Activated CD4-positive, alpha-beta T cell treated with anti-CD3 and anti-CD28 coated beads, Interleukin-2, amount 10 ng/mL, durations not matched to agents 24 days and 14 days (primary cell): ENCODE results near the gene P2RY4. TPM values are rescaled to one million over a fixed set of nuclear protein-coding genes. Genes with fewer than 3 reads are reported as not detected.
"Not testable (repeated sequence)": the region's sequence is repeated elsewhere in the genome, so short reads cannot be mapped to it uniquely, and the experiment has no call there.

Experiments
- DNase-seq: peaks from one replicate; pipeline ENCODE4 v3.0.0; 2022
- H3K27ac Mint-ChIP-seq: one replicate; pipeline ENCODE4 v1.8.0; 2022; ENCODE audit warnings: mild to moderate bottlenecking, mixed read lengths
- H3K27me3 Mint-ChIP-seq: one replicate; pipeline ENCODE4 v1.8.0; 2022; ENCODE audit warnings: mixed read lengths
- H3K36me3 Mint-ChIP-seq: one replicate; pipeline ENCODE4 v1.8.0; 2022; ENCODE audit warnings: low read depth, mild to moderate bottlenecking, mixed read lengths
- H3K4me1 Mint-ChIP-seq: one replicate; pipeline ENCODE4 v1.8.0; 2021; ENCODE audit warnings: mixed read lengths
- H3K4me3 Mint-ChIP-seq: one replicate; pipeline ENCODE4 v1.8.0; 2022; ENCODE audit warnings: mild to moderate bottlenecking, moderate library complexity, mixed read lengths
- H3K9me3 Mint-ChIP-seq: one replicate; pipeline ENCODE4 v1.8.0; 2021; ENCODE audit warnings: mixed read lengths
- intact Hi-C: fragments of 100-400 bp; cut with micrococcal nuclease; formaldehyde crosslinking; loops from one replicate; pipeline ENCODE4 v1.15.1; 2023
- total RNA-seq: library from RNA; stranded (reverse); gene quantifications from 2 replicates; pipeline ENCODE4 v1.2.3, GENCODE V29; 2022

The P2RY4 gene
- total RNA-seq, 1 donor from 2014 or later, result 0.21 TPM

DNA sequence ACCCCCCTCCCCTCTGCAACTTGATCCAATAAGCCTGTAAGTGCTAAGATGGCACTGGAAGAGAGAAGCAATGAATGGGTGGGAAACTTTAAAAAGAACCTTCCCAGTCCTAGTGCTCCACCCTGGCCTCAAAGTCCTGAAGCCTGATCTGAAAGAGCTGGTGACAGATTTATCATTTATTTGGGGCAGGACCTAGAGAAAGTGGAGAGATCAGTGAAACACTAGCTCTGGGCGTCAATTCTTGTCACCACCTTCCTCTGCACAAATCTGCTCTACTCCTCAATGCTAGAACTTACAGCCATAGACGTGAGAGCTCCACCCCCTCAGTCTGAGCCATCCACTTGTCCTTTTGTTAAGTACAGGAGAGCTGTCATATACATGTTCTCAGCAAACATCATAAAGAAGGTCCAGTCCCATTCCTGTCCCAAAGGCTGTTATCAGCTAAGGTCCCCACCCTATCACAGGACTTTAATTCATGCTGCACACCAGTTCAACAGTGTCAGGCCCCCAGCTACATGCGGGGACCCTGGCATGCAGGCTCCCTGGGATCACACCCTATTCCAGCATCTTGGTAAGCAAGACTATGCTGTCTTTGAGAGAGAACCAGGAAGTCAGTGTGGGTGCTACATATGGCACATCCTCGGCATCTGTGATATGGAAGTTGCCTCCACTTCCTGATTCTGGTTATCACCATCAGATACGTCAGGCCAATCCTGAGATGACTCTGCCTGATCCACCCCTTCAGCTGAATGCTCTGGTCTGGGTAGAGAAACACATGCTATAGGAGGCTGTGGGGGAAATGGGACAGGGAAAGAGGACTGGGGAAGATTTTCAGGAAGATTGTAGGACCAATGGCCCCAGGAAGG lies 2.3 kb downstream of the P2RY4 start:
- H3K36me3 Mint-ChIP-seq, result no peaks in the 10 kb centered on the region
- H3K4me3 Mint-ChIP-seq, result no peak overlapping the region
- no peaks in the 10 kb centered on the region for H3K27me3 Mint-ChIP-seq
- no peak for DNase-seq
- intact Hi-C loops, result no loop called here
- peaks cover 16% of the 10 kb centered on the region for H3K4me1 Mint-ChIP-seq
- peaks cover 2% of the 10 kb centered on the region for H3K9me3 Mint-ChIP-seq
- H3K27ac Mint-ChIP-seq, result no peak overlapping the region

DNA sequence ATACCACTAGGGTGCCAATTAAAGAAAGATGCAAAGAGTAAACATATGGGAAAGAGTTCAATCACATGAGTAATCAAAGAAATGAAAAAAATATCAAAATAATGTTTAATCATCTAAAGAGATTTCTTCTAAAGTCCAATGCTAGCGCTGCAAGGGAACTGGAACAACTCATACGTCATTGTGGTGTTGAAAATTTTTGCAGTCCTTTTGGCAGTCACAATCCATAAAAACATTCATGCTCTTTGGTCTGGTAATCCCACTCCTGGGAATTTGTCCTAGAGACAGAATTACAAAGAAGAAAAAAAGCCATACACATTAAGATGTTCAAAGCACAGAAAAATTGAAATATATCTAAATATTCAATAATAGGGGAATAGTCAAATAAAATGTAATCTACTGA lies 4.6 kb downstream of the P2RY4 start:
- H3K27me3 Mint-ChIP-seq, result no peaks in the 10 kb centered on the region
- no peak for DNase-seq
- intact Hi-C loops, result no loop called here
- no peak overlapping the region for H3K27ac Mint-ChIP-seq
- H3K4me1 Mint-ChIP-seq, result peaks cover 16% of the 10 kb centered on the region
- peaks cover 3% of the 10 kb centered on the region for H3K9me3 Mint-ChIP-seq
- H3K36me3 Mint-ChIP-seq, result no peaks in the 10 kb centered on the region
- H3K4me3 Mint-ChIP-seq, result no peak overlapping the region

DNA sequence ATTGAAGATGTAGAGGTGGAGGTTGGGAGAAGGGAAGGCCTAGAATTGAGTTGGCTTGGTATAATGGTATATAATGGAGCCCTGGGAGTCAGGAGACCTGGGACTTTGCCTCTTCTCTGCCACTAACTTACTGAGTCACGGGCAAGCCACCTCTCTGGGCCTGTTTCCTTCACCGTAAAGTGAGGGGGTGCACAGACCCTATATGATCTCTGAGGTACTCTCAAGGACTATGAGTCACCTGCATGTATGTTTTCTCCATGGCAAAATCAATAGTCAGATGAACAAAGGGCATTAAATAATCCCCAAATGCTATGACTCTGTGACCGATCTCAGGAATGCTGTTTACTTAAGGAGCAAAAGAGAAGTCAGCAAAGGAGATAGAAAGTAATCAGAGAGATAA lies 5.1 kb downstream of the P2RY4 start:
- Mint-ChIP-seq H3K27ac (no peak overlapping the region), H3K36me3 (no peaks in the 10 kb centered on the region), H3K9me3 (peaks cover 3% of the 10 kb centered on the region), H3K4me1 (peaks cover 16% of the 10 kb centered on the region), H3K27me3 (no peaks in the 10 kb centered on the region), H3K4me3 (no peak overlapping the region)
- no peak for DNase-seq
- intact Hi-C loops, result no loop called here

DNA sequence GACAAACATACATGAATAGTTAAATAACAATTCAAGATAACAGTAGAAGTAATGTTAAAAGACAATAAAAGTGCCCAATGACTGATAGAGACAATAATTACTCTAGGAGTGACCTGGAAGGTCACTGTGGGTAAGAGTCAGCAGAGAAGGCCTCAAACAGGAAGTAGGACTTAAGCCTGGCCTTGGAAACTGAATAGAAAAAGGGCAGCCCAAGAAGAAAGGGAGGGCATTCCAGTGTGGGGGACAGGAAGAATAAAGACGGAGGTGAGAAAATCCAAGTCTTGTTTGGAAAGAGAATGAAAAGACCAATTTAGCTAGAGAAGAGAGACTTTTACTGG lies 6.0 kb downstream of the P2RY4 start:
- Mint-ChIP-seq H3K27ac (peak overlapping the region; percentile 57), H3K9me3 (peaks cover 3% of the 10 kb centered on the region), H3K27me3 (no peaks in the 10 kb centered on the region), H3K4me1 (peaks cover 16% of the 10 kb centered on the region), H3K36me3 (no peaks in the 10 kb centered on the region), H3K4me3 (no peak overlapping the region)
- no peak for DNase-seq
- intact Hi-C loops, result no loop called here

DNA sequence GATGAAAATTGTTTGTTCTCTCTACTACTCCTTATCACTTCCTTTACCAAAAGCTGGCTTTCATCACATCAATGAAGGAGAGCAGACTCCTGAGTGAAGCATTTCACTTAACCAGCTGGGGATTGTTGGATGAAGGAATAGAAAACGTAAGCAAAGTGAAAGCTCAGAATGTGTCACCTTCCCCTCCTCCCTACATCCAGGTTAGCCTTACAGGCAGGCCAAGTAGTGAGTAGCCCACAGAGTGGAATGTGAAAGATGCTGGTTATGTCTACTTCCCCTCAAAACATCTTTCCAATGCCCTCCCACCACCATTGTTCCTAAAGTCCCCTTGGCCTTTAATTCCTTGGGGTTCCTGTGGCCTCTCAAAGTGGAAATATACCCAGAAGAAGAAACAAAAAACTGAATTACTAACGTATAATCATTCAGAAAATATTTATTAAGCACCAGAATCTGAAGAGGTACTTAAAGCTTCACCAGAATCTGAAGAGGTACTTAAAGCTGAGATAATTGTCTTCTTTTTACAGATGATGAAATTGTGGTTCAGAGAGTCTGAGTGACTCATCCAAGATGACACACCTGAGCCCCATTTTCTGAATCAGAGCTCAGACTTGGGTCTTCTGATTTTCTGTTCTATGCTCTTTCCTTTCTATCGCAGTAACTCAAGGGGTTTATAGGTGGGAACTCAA lies 6.5 kb downstream of the P2RY4 start:
- intact Hi-C loops, result no loop called here
- no peak overlapping the region for H3K4me3 Mint-ChIP-seq
- H3K27ac Mint-ChIP-seq, result peak overlapping the region; percentile 57

DNA sequence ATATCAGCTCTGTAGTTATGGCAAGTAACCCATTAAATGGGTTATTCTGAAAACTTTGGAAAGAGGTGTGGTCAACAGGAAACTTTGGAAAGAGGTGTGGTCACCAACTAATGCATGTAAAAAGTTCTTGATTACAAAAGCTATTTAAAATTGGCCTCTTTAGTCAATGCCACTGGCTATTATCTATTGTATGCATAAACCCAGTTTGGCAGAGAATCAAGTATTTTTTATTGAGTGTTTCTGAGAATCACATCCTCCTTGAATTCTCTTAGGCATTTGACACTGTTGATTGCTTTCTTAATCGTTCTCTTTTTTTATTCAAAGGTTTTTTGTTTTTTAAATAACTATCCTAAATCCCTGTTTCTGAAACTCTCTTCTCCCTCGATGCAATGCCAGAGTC lies 7.5 kb downstream of the P2RY4 start:
- intact Hi-C loops, result no loop called here
- H3K27ac Mint-ChIP-seq, result no peak overlapping the region
- H3K4me1 Mint-ChIP-seq, result peaks cover 16% of the 10 kb centered on the region
- no peak for DNase-seq
- H3K36me3 Mint-ChIP-seq, result no peaks in the 10 kb centered on the region
- no peaks in the 10 kb centered on the region for H3K27me3 Mint-ChIP-seq
- peaks cover 3% of the 10 kb centered on the region for H3K9me3 Mint-ChIP-seq
- no peak overlapping the region for H3K4me3 Mint-ChIP-seq

More for the DNA sequence above, 6.5 kb downstream of the P2RY4 start:
- no peak for DNase-seq
- H3K9me3 Mint-ChIP-seq, result peaks cover 3% of the 10 kb centered on the region
- H3K27me3 Mint-ChIP-seq, result no peaks in the 10 kb centered on the region
- no peaks in the 10 kb centered on the region for H3K36me3 Mint-ChIP-seq
- peaks cover 16% of the 10 kb centered on the region for H3K4me1 Mint-ChIP-seq

DNA sequence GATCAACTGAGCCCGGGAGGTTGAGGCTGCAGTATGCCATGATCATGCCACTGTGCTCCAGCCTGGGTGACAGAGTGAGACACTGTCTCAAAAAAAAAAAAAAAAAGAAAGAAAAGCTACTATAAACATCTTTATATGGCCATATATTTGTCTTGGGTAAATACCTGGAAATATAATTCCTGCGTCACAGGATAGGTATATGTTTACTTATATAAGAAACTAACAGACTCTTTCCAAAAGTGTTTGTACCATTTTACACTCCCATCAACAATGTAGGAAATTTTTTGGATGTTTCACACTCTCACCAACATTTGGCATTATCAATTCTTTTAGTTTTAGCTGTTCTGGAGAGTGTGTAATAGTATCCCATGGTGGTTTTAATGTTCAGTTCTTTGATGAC lies 12.8 kb downstream of the P2RY4 start:
- Mint-ChIP-seq H3K9me3 (no peaks in the 10 kb centered on the region), H3K4me3 (no peak overlapping the region), H3K36me3 (no peaks in the 10 kb centered on the region), H3K4me1 (no peaks in the 10 kb centered on the region), H3K27me3 (no peaks in the 10 kb centered on the region), H3K27ac (no peak overlapping the region)
- intact Hi-C loops, result no loop called here
- no peak for DNase-seq

DNA sequence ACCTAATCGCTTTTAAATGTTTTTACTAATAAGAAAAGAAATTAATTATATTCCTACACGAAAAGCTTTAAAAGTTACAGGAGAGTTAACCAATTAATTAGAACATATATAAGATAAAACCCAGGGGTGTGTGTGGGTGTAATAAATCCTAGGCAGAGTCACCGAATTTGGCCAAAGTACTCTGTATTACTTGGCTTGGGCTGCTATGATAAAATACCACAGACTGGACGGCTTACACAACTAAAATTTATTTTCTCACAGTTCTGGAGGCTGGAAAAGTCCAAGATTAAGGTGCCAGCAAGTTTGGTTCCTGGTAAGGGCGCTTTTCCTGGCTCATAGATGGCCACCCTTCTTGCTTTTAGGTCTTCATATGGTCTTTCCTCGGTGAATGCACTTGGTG lies 15.1 kb downstream of the P2RY4 start:
- no peak for DNase-seq
- no peak overlapping the region for H3K27ac Mint-ChIP-seq
- no peaks in the 10 kb centered on the region for H3K36me3 Mint-ChIP-seq
- no peaks in the 10 kb centered on the region for H3K27me3 Mint-ChIP-seq
- no peak overlapping the region for H3K4me3 Mint-ChIP-seq
- H3K4me1 Mint-ChIP-seq, result no peaks in the 10 kb centered on the region
- H3K9me3 Mint-ChIP-seq, result no peaks in the 10 kb centered on the region
- intact Hi-C loops, result no loop called here

DNA sequence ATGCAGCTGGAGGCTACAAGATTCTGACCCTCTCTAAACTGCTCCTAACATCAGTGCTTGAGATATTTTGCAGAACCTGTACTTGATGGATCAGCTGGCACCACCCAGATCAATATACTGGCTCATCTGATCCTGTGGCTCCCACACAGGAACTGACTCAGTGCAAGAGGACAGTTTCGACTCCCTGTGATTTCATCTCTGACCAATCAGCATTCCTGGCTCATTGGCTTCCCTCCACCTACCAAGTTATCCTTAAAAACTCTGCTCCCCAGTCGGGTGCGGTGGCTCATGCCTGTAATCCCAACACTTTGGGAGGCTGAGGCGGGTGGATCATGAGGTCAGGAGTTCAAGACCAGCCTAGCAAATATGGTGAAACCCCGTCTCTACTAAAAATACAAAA lies 16.4 kb downstream of the P2RY4 start:
- intact Hi-C loops, H3K9me3 Mint-ChIP-seq, H3K36me3 Mint-ChIP-seq, H3K4me1 Mint-ChIP-seq, DNase-seq, H3K27me3 Mint-ChIP-seq, H3K27ac Mint-ChIP-seq, H3K4me3 Mint-ChIP-seq: not testable (repeated sequence)

DNA sequence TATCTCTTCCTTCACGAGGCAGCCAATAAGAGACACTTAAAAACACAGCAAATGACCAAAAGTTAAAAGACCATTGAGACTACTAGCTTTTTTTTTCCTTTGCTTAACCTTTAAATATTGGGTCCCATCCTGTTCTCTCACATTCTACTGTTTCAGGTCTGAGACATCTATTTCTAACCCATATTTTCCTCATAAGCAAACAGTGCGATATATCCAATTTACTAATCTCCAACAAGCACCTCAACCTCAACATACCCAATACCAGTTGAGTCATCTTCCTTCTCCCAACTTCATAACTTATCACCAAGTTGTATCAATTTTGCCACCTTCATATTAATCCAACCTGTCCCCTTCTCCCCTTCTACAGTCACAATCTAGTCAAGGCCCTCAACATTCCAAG lies 18.5 kb downstream of the P2RY4 start:
- Mint-ChIP-seq H3K27me3 (no peaks in the 10 kb centered on the region), H3K9me3 (no peaks in the 10 kb centered on the region), H3K36me3 (no peaks in the 10 kb centered on the region), H3K4me3 (no peak overlapping the region), H3K27ac (no peak overlapping the region), H3K4me1 (no peaks in the 10 kb centered on the region)
- intact Hi-C loops, result no loop called here
- no peak for DNase-seq

DNA sequence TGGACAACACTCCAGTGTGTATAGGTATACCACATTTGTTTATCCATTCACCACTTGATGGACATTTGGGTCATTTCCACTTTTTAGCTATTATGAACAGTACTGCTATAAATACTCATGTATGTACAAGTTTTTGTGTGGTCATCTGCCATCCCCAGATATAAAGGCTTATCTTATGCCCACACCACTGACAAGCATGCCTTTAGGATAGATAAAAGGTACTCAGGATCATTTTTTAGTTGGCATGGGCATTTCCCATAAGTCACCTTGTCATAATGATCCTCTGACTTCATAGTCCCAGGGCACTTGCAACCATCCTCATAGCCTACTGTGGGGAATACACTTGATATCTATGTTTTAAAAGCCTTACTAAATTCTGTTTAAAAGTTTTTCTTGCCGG lies 19.3 kb downstream of the P2RY4 start:
- H3K36me3 Mint-ChIP-seq, result no peaks in the 10 kb centered on the region
- H3K9me3 Mint-ChIP-seq, result no peaks in the 10 kb centered on the region
- H3K4me1 Mint-ChIP-seq, result no peaks in the 10 kb centered on the region
- H3K27me3 Mint-ChIP-seq, result no peaks in the 10 kb centered on the region
- H3K4me3 Mint-ChIP-seq, result no peak overlapping the region
- DNase-seq, result no peak
- intact Hi-C loops, result no loop called here
- H3K27ac Mint-ChIP-seq, result no peak overlapping the region

DNA sequence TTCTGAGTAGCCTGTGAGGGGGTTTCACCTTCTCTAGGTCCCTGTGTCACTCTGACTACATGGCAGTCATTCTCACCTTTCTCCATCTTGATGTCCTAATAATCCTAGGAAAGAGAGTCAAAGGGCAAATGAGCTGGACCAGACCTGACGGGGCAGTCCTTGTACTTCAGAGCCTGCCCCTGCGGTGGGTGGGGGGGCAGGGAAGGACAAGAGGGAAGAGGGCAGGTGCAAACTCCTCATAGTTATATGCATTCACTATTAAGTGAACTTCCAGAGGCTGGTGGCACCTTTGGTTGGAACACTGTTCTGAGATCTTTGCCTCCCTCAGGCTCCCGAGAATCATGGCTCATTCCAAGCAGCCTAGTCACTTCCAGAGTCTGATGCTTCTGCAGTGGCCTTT lies 25.6 kb downstream of the P2RY4 start, which contains the start of gene AWAT1:
TSS of gene AWAT1 (plus strand) at position 301 of the 400 bp plus-strand sequence. CDS start at position 342, 41 bp downstream.
- no peak within 1 kb of the TSS for H3K4me3 Mint-ChIP-seq

DNA sequence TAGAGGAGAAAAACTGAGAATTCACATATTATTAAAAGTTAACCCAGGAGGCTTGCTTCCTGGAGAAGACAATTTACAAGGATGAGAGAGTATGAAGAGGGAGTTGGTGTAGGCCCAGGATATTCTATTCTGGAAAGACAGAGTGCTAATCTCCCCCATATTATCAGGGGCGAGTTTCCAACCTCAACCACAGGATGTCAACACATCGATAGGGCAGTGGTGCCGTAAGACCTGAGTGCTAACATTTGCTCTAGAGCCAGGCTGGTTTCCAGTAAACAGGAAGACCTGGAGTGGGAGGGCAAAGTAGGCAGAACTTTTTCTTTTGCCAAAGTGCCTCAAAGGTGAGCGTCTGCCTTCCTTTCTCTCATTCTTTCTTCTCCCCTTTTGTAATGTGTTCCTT lies 28.3 kb downstream of the P2RY4 start:
- H3K4me3 Mint-ChIP-seq, result no peak overlapping the region
- intact Hi-C loops, result no loop called here
- H3K27me3 Mint-ChIP-seq, result no peaks in the 10 kb centered on the region
- H3K9me3 Mint-ChIP-seq, result no peaks in the 10 kb centered on the region
- H3K36me3 Mint-ChIP-seq, result no peaks in the 10 kb centered on the region
- H3K27ac Mint-ChIP-seq, result peak overlapping the region; percentile 41
- DNase-seq, result no peak
- H3K4me1 Mint-ChIP-seq, result peaks cover 10% of the 10 kb centered on the region

More for the DNA sequence above, 25.6 kb downstream of the P2RY4 start, which contains the start of gene AWAT1:
- no peaks in the 10 kb centered on the region for H3K9me3 Mint-ChIP-seq
- no peak for DNase-seq
- no peaks in the 10 kb centered on the region for H3K36me3 Mint-ChIP-seq
- H3K27ac Mint-ChIP-seq, result no peak within 1 kb of the TSS
- H3K27me3 Mint-ChIP-seq, result no peaks in the 10 kb centered on the region
- H3K4me1 Mint-ChIP-seq, result peaks cover 10% of the 10 kb centered on the region
- intact Hi-C loops, result no loop called here

DNA sequence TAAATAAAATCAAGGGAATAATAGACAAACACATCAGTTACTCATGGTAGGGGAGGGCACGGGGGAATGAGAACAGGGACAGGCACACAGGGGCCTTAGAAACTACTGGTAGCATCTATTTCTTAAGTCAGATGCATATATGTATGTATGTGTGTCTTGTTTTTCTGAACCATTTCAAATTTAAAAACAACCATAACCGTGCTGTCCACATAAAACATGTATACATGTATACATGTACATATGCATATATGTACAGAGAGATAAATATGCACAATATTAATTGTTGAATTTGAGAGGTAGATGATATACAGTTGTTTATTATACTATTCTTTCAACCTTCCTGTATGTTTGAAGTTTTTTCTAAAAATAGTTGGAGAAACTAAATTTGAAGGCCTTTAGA lies 33.3 kb downstream of the P2RY4 start:
- Mint-ChIP-seq H3K4me3 (no peak overlapping the region), H3K4me1 (no peaks in the 10 kb centered on the region), H3K9me3 (no peaks in the 10 kb centered on the region), H3K27ac (no peak overlapping the region), H3K27me3 (no peaks in the 10 kb centered on the region), H3K36me3 (no peaks in the 10 kb centered on the region)
- intact Hi-C loops, result no loop called here
- no peak for DNase-seq
